ENCODE measurements around the gene OTC. TPM values are rescaled to one million over a fixed set of nuclear protein-coding genes. Genes with fewer than 3 reads are reported as not detected.

The OTC gene
- total RNA-seq, 1 experiment from 2014 or later = not detected

- BruUV-seq (replicated peaks) = no TSS peak
- POLR2A ChIA-PET = no interaction called here
Observed at GRCh38 chrX:38318196-38318595, 34.2 kb upstream of the OTC start.

More at GRCh38 chrX:38318196-38318595, 34.2 kb upstream of the OTC start:
- H3K27ac ChIP-seq (ENCODE audit: low read depth, low read length) = no peak overlapping the region
- no peak overlapping the region for H2AFZ ChIP-seq (ENCODE audit: low read depth, low read length, poor library complexity, severe bottlenecking)
- H3K27me3 ChIP-seq (ENCODE audit: insufficient read depth, low read length) = no peaks in the 10 kb centered on the region
- ATAC-seq (no peak), DNase-seq (ENCODE audit: low read depth, low spot score) (no peak)
- TF ChIP-seq CBX3 (IDR thresholded peaks at IDR 0.05; ENCODE audit: low read depth) (no peak), REST (IDR thresholded peaks at IDR 0.05; ENCODE audit: low read depth) (no peak), ZBTB33 (IDR thresholded peaks at IDR 0.05; ENCODE audit: extremely low read depth, insufficient replicate concordance, low read length) (no peak), CTCF (IDR thresholded peaks at IDR 0.05 in 2 of 3, conservative IDR thresholded peaks at IDR 0.05 in 1 of 3; ENCODE audit: borderline replicate concordance in 1 of 3, insufficient read depth in 1 of 3, low read depth in 2 of 3, low read length in 2 of 3) (no peak), SIN3A (IDR thresholded peaks at IDR 0.05; ENCODE audit: low read depth) (no peak)
- no peak overlapping the region for H3K9ac ChIP-seq (ENCODE audit: low read length)
- ChIA-PET RAD21 (ENCODE audit: low non-redundant PET in 1 of 2, low total read pairs in 2 of 2, uncharacterized antibody in 2 of 2, unreplicated experiment in 2 of 2) (no interaction called here), CTCF (no interaction called here)
- no peaks in the 10 kb centered on the region for H4K20me1 ChIP-seq (ENCODE audit: insufficient read depth)
- no peaks in the 10 kb centered on the region for H3K36me3 ChIP-seq (ENCODE audit: control insufficient read depth in 1 of 2, insufficient read depth in 2 of 2, low read length in 2 of 2)
- H3K4me3 ChIP-seq (replicated peaks in 1 of 2; ENCODE audit: low read depth in 1 of 2, low read length in 2 of 2) = no peak overlapping the region
- H3K4me2 ChIP-seq (ENCODE audit: low read length) = no peak overlapping the region
- intact Hi-C loops (cut with micrococcal nuclease) = no loop called here
- no peaks in the 10 kb centered on the region for H3K79me2 ChIP-seq (ENCODE audit: insufficient read depth, low read length)
- H3K9me2 ChIP-seq (ENCODE audit: insufficient read depth) = no peaks in the 10 kb centered on the region
- no peaks in the 10 kb centered on the region for H3K9me3 ChIP-seq (ENCODE audit: control insufficient read depth in 1 of 2, insufficient read depth in 1 of 2, low read depth in 1 of 2, low read length in 2 of 2)
- peaks cover 0 to 4% of the 10 kb centered on the region in 2 experiments; a peak in 2 of 4 replicates for H3K4me1 ChIP-seq (ENCODE audit: control insufficient read depth in 1 of 2, insufficient read depth in 2 of 2, low read length in 2 of 2)

All from HCT116 (cell line).